Hepatocyte (in vitro differentiated cells): ENCODE results near the gene ENGASE.

ENCODE experiments used
- EZH2 ChIP-seq: fragments of 200-600 bp; sonication (generic); IDR thresholded peaks from 2 replicates; pipeline ENCODE4 v1.6.1; 2016; ENCODE audit warnings: antibody characterized with exemption, mild to moderate bottlenecking, borderline replicate concordance
- EZH2phosphoT487 ChIP-seq: fragments of 200-600 bp; sonication (generic); IDR thresholded peaks from one replicate; pipeline ENCODE4 v1.6.1; 2018; ENCODE audit warnings: antibody characterized with exemption, mild to moderate bottlenecking, low read depth, moderate library complexity; ENCODE audit not compliant: unreplicated experiment, severe bottlenecking
- TF ChIP-seq, protein P1 (sequence below): fragments of 200-600 bp; sonication (generic); IDR thresholded peaks from 2 replicates; pipeline ENCODE4 v1.5.1; 2016; ENCODE audit warnings: antibody characterized with exemption, mild to moderate bottlenecking; ENCODE audit not compliant: poor library complexity

DNA sequence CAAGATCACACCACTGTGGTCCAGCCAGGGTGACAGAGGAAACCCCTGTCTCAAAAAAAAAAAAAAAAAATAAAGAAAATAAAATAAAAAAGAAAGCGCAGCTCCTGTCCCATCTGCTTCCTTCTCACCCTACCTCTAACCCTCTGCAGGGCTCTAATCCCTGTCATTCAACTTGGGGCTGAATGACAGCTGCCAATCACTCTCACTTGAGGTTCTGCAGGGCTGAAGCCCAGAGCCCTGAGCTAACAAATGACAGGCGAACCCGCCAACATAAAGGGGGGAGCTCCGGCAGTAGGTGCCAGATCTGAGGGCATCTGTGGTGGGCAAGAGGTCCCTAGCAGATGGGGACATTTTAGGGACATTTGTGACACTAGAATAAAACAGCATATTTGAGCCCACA, 44.3 kb downstream of the ENGASE start:
- TF ChIP-seq, protein P1, sequence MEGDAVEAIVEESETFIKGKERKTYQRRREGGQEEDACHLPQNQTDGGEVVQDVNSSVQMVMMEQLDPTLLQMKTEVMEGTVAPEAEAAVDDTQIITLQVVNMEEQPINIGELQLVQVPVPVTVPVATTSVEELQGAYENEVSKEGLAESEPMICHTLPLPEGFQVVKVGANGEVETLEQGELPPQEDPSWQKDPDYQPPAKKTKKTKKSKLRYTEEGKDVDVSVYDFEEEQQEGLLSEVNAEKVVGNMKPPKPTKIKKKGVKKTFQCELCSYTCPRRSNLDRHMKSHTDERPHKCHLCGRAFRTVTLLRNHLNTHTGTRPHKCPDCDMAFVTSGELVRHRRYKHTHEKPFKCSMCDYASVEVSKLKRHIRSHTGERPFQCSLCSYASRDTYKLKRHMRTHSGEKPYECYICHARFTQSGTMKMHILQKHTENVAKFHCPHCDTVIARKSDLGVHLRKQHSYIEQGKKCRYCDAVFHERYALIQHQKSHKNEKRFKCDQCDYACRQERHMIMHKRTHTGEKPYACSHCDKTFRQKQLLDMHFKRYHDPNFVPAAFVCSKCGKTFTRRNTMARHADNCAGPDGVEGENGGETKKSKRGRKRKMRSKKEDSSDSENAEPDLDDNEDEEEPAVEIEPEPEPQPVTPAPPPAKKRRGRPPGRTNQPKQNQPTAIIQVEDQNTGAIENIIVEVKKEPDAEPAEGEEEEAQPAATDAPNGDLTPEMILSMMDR: no peak
- TF ChIP-seq EZH2phosphoT487 (no peak), EZH2 (no peak)
